HEK293T (cell line): ENCODE measurements around the gene IGIP.

Experiments
- ELF4 ChIP-seq: fragments of 450-650 bp; IDR thresholded peaks from 2 replicates; pipeline ENCODE4 v1.6.1; 2017; ENCODE audit warnings: antibody characterized with exemption
- FOXA1 ChIP-seq: fragments of 450-650 bp; IDR thresholded peaks from 2 replicates; pipeline ENCODE4 v1.6.1; 2016; ENCODE audit warnings: mild to moderate bottlenecking

- TF ChIP-seq FOXA1 (no peak), ELF4 (no peak)
Measured at GRCh38 chr5:140136624-140137023, 10.9 kb downstream of the IGIP start.
